Left lung (tissue), 10 donors: ENCODE results near the gene PHYHD1. TPM values are rescaled to one million over a fixed set of nuclear protein-coding genes. Genes with fewer than 3 reads are reported as not detected.

ENCODE experiments used
- ATAC-seq: fragments of 200-7000 bp; cut with Tn5 transposase; one replicate; pipeline ENCODE4 v1.9.1; 2020; ENCODE audit warnings: moderate library complexity
- DNase-seq, 4 donors: peaks; one replicate each; pipeline ENCODE4 v3.0.0-alpha.2; 2013 to 2020
- H3K27ac ChIP-seq, 2 donors: fragments of 200-600 bp; sonication (generic) in 1 of 2; one replicate each; pipeline versions ENCODE4 v1.5.0 to v1.8.0; 2020 to 2021
- H3K27me3 ChIP-seq, 2 donors: fragments of 200-600 bp; sonication (generic) in 1 of 2; one replicate each; pipeline versions ENCODE4 v1.5.0 to v1.8.0; 2020 to 2021
- H3K36me3 ChIP-seq, 2 donors: fragments of 200-600 bp; sonication (generic) in 1 of 2; one replicate each; pipeline versions ENCODE4 v1.5.0 to v1.8.0; 2020 to 2021
- H3K4me1 ChIP-seq, 2 donors: fragments of 200-600 bp; one replicate each; pipeline ENCODE4 v1.8.0; 2021
- H3K4me3 ChIP-seq, 2 donors: fragments of 200-600 bp; sonication (generic) in 1 of 2; one replicate each; pipeline versions ENCODE4 v1.5.0 to v1.8.0; 2020 to 2021; ENCODE audit warnings: mild to moderate bottlenecking in 1 of 2
- H3K9me3 ChIP-seq, 2 donors: fragments of 200-600 bp; sonication (generic) in 1 of 2; one replicate each; pipeline versions ENCODE4 v1.5.0 to v1.8.0; 2020 to 2021
- intact Hi-C, 2 donors: fragments of 100-400 bp; cut with DNase I; formaldehyde crosslinking; loops; one replicate each; pipeline versions ENCODE4 v1.11.2 to v1.14.2; 2022
- polyA plus RNA-seq, 6 donors: library from polyadenylated mRNA; unstranded; fragments of 120-200 nt; gene quantifications; one replicate each; pipeline ENCODE4 v1.2.1, GENCODE V29; 2013; ENCODE audit not compliant: insufficient read length in 6 of 6
- total RNA-seq, 2 donors: library from RNA; stranded (reverse); fragmentation: NEBNext Ultra II Directional; extraction: Animal tissue kit (Norgen Biotek cat#: 25700); gene quantifications; one replicate each; pipeline ENCODE4 v1.2.1, GENCODE V29; 2021
- TF ChIP-seq, protein P1 (sequence below), 2 donors: fragments of 200-600 bp; sonication (generic) in 1 of 2; IDR thresholded peaks; one replicate each; pipeline versions ENCODE4 v1.5.0 to v1.8.0; 2021; ENCODE audit warnings: antibody characterized with exemption in 2 of 2
- donor health status: DM: no; HTN: yes; CAD: no.
- donor health status: DM: no; HTN: no; CAD: no.

The PHYHD1 gene
- total and polyA plus RNA-seq, 8 donors = 32.6 to 51.7 (median 41.0) TPM

DNA sequence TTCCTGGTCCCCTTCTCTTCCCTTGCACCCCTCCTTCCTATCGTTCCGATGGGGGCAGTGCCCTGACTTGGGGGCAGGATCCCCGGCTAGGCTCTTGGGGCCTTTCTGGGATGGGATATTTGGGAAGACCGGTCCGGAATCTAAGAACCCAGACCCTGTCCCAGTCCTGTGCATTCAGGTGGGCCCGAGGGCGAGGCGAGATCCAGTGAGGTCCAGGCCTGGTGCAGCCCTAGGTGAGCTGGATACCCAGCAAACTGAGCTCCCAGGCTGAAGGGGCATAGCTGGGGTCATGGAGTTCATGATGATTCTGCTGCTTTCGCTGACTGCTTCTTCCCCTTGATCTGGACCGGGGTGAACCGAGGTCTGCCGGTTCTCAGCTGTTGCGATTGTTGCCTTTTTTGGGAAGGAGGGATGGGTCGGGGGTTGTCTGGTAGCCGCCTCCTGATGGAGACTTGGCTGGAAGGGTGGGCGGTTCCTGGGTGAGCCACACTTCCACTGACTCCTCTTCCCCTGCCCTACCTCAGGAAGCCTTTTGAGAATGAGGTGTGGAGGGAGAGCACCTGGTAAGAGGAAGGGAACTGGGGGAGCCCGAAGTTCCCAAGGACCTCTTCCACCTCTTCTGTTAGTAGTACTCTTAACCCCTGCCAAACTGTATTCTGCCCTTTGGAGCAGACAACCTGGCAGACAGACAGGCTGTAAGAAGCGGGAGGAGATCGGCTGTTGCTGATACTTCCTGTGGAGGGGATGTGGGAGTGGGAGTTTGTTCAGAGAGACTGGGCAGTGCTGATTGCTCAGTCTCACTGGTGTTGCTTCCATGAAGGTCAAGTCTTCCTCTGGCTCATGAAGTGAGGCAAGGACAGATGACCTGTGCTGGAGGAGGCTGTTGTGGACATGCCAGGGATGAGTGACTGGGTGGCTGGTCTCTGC is 37.8 kb upstream of the PHYHD1 start:
- DNase-seq (no peak), ATAC-seq (peak; percentile 2)
- H3K27ac ChIP-seq = peak overlapping the region; percentile 90 to 93
- peaks cover 14 to 63% of the 10 kb centered on the region in 2 donors for H3K4me1 ChIP-seq
- H3K27me3 ChIP-seq = no peaks in the 10 kb centered on the region
- intact Hi-C loops = no loop called here
- TF ChIP-seq, protein P1, sequence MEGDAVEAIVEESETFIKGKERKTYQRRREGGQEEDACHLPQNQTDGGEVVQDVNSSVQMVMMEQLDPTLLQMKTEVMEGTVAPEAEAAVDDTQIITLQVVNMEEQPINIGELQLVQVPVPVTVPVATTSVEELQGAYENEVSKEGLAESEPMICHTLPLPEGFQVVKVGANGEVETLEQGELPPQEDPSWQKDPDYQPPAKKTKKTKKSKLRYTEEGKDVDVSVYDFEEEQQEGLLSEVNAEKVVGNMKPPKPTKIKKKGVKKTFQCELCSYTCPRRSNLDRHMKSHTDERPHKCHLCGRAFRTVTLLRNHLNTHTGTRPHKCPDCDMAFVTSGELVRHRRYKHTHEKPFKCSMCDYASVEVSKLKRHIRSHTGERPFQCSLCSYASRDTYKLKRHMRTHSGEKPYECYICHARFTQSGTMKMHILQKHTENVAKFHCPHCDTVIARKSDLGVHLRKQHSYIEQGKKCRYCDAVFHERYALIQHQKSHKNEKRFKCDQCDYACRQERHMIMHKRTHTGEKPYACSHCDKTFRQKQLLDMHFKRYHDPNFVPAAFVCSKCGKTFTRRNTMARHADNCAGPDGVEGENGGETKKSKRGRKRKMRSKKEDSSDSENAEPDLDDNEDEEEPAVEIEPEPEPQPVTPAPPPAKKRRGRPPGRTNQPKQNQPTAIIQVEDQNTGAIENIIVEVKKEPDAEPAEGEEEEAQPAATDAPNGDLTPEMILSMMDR (IDR thresholded peaks at IDR 0.05) = no peak
- H3K4me3 ChIP-seq = peak overlapping the region; percentile 93 to 94
- H3K36me3 ChIP-seq = peaks cover 0 to 37% of the 10 kb centered on the region in 2 donors
- H3K9me3 ChIP-seq = no peaks in the 10 kb centered on the region

DNA sequence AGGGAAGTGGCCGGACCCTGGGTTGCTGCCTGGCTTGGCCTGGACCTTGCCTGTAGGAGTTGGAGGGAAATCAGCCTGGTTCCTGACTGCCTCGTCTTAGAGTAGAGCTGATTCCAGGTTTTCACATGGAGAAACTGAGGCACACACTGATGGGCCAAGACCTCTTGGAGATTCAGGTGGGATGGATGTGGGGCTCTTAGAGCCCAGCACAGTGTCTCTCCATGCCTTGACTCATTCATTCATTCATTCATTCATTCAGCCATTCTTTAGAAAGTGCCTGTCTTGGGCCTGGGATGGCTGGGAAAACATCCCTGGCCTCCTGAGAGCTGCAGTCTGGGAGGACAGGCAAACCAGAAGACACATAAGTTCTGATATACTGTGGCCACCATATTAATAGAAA is 36.6 kb upstream of the PHYHD1 start:
- no peaks in the 10 kb centered on the region for H3K9me3 ChIP-seq
- DNase-seq (no peak), ATAC-seq (no peak)
- peak overlapping the region in 1 of 2 donors; percentile 90 for H3K27ac ChIP-seq
- peak overlapping the region in 1 of 2 donors; percentile 94 for H3K4me3 ChIP-seq
- TF ChIP-seq, protein P1 (IDR thresholded peaks at IDR 0.05) = no peak
- no peaks in the 10 kb centered on the region for H3K27me3 ChIP-seq
- intact Hi-C loops = no loop called here
- peaks cover 0 to 49% of the 10 kb centered on the region in 2 donors for H3K36me3 ChIP-seq
- peaks cover 15 to 71% of the 10 kb centered on the region in 2 donors for H3K4me1 ChIP-seq

DNA sequence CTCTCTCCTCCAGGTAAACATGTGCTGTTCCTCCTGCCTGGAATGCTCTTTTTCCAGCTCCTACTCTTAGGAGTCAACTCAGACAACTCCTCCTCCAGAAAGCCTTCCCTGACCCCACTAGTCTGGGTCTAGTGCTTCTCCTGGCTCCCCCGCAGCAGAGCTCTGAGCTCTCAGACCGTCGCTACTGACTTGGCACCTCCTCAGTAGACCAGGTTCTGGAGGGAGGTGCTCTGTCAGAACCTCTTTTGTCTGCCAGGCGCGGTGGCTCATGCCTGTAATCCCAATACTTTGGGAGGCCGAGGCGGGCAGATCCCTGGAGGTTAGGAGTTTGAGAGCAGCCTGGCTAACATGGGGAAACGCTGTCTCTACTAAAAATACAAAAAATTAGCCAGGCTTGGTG is 35.4 kb upstream of the PHYHD1 start:
- Histone ChIP-seq H3K36me3 (peaks cover 0 to 58% of the 10 kb centered on the region in 2 donors), H3K27ac (peak overlapping the region in 1 of 2 donors; percentile 60), H3K4me3 (peak overlapping the region in 1 of 2 donors; percentile 4), H3K9me3 (no peaks in the 10 kb centered on the region), H3K4me1 (peaks cover 15 to 71% of the 10 kb centered on the region in 2 donors), H3K27me3 (no peaks in the 10 kb centered on the region)
- TF ChIP-seq, protein P1 (IDR thresholded peaks at IDR 0.05) = no peak
- intact Hi-C loops = no loop called here
- DNase-seq (no peak), ATAC-seq (no peak)

DNA sequence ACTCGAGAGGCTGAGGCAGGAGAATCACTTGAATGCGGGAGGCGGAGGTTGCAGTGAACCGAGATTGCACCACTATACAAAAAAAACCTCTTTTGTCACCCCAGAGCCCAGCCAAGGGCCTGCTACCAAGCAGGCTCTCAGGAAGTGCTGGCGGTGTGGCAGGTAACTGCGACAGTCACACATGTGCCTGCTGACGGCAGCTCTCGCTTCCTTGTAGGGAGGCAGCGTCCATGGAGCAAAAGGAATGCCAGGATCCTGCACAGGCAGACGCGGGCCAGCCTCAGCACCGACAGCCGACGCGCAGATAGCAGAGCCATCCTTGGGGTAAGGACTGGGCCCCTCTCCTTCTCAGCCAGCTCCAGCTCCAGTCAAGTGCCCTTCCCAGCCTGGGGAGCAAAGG is 35.0 kb upstream of the PHYHD1 start:
- H3K4me3 ChIP-seq = peak overlapping the region in 1 of 2 donors; percentile 4
- TF ChIP-seq, protein P1 (IDR thresholded peaks at IDR 0.05) = no peak
- H3K4me1 ChIP-seq = peaks cover 15 to 71% of the 10 kb centered on the region in 2 donors
- DNase-seq (no peak), ATAC-seq (no peak)
- peak overlapping the region in 1 of 2 donors; percentile 60 for H3K27ac ChIP-seq
- H3K9me3 ChIP-seq = no peaks in the 10 kb centered on the region
- intact Hi-C loops = no loop called here
- no peaks in the 10 kb centered on the region for H3K27me3 ChIP-seq
- H3K36me3 ChIP-seq = peaks cover 0 to 62% of the 10 kb centered on the region in 2 donors

DNA sequence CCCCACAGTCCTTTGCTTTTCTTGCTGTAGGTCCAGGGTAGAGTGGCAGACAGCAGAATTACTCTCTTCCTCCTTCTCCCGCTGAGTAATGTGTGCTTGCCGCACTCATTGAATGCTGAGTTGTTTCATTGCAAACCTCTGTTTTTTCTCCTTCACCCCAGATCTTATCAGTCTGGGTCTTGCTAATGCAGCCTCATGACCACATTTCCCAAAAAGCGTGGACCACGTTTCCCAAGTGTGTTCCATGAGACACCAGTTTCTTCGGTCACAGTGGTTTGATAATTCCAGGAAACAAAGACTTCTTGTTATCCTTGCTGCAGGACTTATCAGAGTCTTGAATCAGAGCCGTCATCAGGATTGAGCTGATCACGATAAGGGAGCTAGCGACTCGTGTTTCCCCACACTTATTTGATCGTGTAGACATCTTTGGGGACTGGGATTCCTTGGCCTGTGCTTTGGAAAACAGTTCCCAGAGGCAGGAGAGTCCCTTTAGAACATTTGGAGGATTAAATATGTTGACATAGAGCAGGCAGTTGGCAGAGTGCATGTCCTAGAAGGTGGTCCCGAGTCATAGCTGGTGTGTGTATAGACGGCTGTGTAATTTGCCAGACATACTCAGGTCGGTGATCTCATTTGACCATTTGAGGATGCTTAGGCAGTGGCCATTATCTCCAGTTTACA is 34.4 kb upstream of the PHYHD1 start:
- peak overlapping the region in 1 of 2 donors; percentile 4 for H3K4me3 ChIP-seq
- peaks cover 15 to 72% of the 10 kb centered on the region in 2 donors for H3K4me1 ChIP-seq
- TF ChIP-seq, protein P1 (IDR thresholded peaks at IDR 0.05) = no peak
- DNase-seq (no peak), ATAC-seq (no peak)
- intact Hi-C loops = no loop called here
- no peaks in the 10 kb centered on the region for H3K27me3 ChIP-seq
- H3K27ac ChIP-seq = peak overlapping the region in 1 of 2 donors; percentile 60
- H3K9me3 ChIP-seq = no peaks in the 10 kb centered on the region
- peaks cover 0 to 66% of the 10 kb centered on the region in 2 donors for H3K36me3 ChIP-seq
